HG02852 (cell line): ENCODE measurements around the gene HIVEP3.

Experiments
- ATAC-seq: cut with Tn5 transposase; IDR thresholded peaks from one replicate; pipeline ENCODE4 v1.9.1; 2021; ENCODE audit warnings: mild to moderate bottlenecking, moderate library complexity; ENCODE audit not compliant: unreplicated experiment

The HIVEP3 gene

GRCh38 chr1:41621256-41621655, 297.5 kb downstream of the HIVEP3 start:
- ATAC-seq, result no peak

GRCh38 chr1:41620365-41621169, 298.2 kb downstream of the HIVEP3 start:
- ATAC-seq, result no peak

- no peak for ATAC-seq
Measured at GRCh38 chr1:41619511-41620364, 299.0 kb downstream of the HIVEP3 start.

GRCh38 chr1:41618871-41619270, 299.9 kb downstream of the HIVEP3 start:
- no peak for ATAC-seq

- ATAC-seq, result no peak
Measured at GRCh38 chr1:41618066-41618825, 300.5 kb downstream of the HIVEP3 start.

GRCh38 chr1:41617336-41617735, 301.4 kb downstream of the HIVEP3 start:
- no peak for ATAC-seq

- no peak for ATAC-seq
Measured at GRCh38 chr1:41616563-41616962, 302.2 kb downstream of the HIVEP3 start.

- no peak for ATAC-seq
Measured at GRCh38 chr1:41615981-41616380, 302.7 kb downstream of the HIVEP3 start.

GRCh38 chr1:41615316-41615715, 303.4 kb downstream of the HIVEP3 start:
- no peak for ATAC-seq

- ATAC-seq, result no peak
Measured at GRCh38 chr1:41614818-41615217, 303.9 kb downstream of the HIVEP3 start.

- ATAC-seq, result no peak
Measured at GRCh38 chr1:41613689-41614574, 304.8 kb downstream of the HIVEP3 start.

GRCh38 chr1:41612953-41613352, 305.8 kb downstream of the HIVEP3 start:
- ATAC-seq, result no peak

- ATAC-seq, result no peak
Measured at GRCh38 chr1:41611932-41612450, 306.7 kb downstream of the HIVEP3 start.

- ATAC-seq, result no peak
Measured at GRCh38 chr1:41611068-41611931, 307.4 kb downstream of the HIVEP3 start.

- ATAC-seq, result no peak
Measured at GRCh38 chr1:41610361-41610760, 308.4 kb downstream of the HIVEP3 start.

- ATAC-seq, result no peak
Measured at GRCh38 chr1:41609166-41609883, 309.4 kb downstream of the HIVEP3 start.

GRCh38 chr1:41608211-41608610, 310.5 kb downstream of the HIVEP3 start:
- no peak for ATAC-seq

GRCh38 chr1:41607808-41608207, 310.9 kb downstream of the HIVEP3 start:
- no peak for ATAC-seq
